GM12892 (cell line): ENCODE measurements around the gene DSCAML1.

ENCODE experiments used
- POLR2A ChIP-seq: IDR thresholded peaks from 2 replicates; pipeline ENCODE4 v1.6.1; 2011; ENCODE audit warnings: low read depth, low read length, control low read depth
- POLR2AphosphoS5 ChIP-seq: IDR thresholded peaks from 2 replicates; pipeline ENCODE4 v1.6.1; 2011; ENCODE audit warnings: low read depth, low read length, control low read depth

DNA sequence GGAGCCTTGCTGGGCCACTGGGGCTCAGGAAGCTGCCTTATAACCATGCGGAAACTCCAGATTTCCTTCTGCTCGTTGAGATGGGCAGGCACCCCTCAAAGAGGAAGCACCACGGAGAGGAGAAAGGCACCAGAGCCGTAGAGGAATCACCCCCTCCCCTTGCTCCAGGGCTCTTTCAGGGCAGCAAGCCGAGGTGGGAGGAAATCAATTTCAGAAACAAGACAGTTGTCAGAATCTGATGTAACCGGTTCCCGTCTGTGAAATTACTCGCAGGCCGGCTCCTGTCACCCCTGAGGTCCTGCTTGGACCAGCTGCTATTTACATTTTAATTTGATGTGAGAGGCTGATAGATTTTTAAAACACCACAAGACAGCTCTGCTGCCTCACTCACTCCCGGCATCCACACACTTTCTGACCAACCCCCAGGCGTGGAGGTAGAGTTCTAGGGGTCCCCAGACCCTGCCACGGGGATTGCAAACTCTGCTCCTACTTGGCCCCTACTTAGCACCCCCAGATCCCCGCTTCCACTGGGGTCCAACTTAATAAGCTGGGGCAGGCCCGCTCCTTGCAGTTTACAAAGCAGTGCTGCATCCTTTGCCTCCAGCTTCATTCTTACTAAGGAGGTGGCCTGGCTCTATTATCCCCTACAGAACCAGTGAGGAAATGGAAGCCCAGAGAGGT is 306.9 kb downstream of the DSCAML1 start:
- TF ChIP-seq POLR2AphosphoS5 (no peak), POLR2A (no peak)
